Measurements from ENCODE around the gene SMAD2.
A peak's percentile ranks its signal among the peaks of the same experiment; 100 is the strongest.

The SMAD2 gene

DNA sequence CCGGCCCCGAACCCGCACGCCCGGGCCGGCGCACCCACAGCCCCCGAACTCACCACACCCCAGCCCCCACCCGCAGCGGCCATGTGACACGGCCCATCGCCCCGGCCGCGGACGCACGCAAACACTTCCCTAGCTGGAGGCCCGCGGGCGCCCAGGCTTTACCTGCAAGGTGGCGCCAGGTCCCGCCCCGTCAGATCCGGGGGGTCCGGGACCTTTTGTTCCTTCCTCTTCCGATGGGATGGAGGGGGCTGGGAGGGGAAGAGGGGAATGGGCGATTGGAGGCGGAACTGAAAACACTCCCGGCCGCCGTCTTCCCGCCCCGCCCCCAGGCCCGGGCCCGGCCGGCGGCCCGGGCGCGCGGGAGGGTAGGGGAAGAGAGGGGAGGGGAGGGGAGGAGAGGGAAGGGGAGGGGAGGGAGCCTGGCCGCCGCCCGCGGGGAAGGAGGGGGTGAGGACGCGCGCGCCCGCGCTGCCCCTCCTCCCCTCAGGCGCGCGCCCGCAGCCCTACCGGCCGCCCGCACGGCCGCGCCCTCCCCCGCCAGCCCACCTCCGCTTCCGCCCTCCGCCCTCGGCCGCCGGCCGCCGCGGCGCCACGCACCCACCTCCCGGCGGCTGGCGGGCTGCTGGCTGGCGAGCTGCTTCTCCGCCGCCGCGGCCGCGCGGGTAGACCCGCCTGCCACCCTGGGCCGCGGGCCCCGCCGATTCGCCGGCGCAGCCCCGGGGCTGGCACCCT, at the start of gene SMAD2:
Gene SMAD2, minus strand, starts transcription at position 461 of the 732 bp plus-strand sequence. CDS start 33,903 bp downstream, outside the sequence.
- H3K4me1 ChIP-seq (ENCODE audit: control insufficient read depth, insufficient read depth, low read length): peaks cover 41% of the 10 kb centered on the region
- H3K36me3 ChIP-seq (ENCODE audit: control insufficient read depth, insufficient read depth, low read length): no peaks in the 10 kb centered on the region
- peak within 1 kb of the TSS; percentile 97 for H3K27ac ChIP-seq (ENCODE audit: low read depth, low read length)

DNA sequence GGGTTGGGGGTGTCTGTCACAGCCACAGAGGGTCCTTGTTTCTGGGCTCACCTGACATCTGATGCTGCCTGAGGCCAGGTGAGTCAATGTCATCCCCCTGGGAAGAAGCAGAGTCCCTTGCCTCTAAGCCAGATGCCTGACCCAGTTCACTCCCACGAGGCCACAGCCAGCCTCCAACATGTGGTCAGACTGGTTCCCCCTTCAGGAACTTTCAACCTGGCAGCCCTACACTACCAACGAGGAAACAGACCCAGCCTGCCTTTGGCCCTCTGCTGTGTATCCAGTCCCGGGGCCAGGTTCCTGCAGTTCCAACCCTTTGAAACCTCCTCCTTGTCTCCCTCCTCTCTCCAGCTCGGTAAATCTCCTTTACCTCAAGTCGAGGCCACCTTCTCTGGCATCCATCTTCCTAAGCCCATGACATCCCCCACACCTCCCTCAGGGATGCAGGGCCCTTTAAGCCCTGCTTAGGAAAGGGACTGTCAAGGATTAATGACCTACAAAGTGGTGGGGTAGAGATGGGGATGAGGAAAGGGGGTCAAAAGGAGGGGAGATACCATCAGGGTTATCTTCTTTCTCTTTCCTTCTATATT, 49.2 kb upstream of the SMAD2 start:
- Histone ChIP-seq H3K4me1 (ENCODE audit: control insufficient read depth, insufficient read depth, low read length) (peaks cover 25% of the 10 kb centered on the region), H3K27me3 (ENCODE audit: control insufficient read depth, insufficient read depth, low read length) (no peaks in the 10 kb centered on the region), H3K27ac (ENCODE audit: low read depth, low read length) (no peak overlapping the region), H3K36me3 (ENCODE audit: control insufficient read depth, insufficient read depth, low read length) (no peaks in the 10 kb centered on the region), H3K9me3 (ENCODE audit: control insufficient read depth, insufficient read depth, low read depth, low read length) (peaks cover 8% of the 10 kb centered on the region), H3K9ac (ENCODE audit: low read length) (no peak overlapping the region), H3K4me3 (ENCODE audit: low read depth, low read length) (no peak overlapping the region)

More for the DNA sequence above, at the start of gene SMAD2:
- Histone ChIP-seq H3K9me3 (ENCODE audit: control insufficient read depth, insufficient read depth, low read depth, low read length) (no peaks in the 10 kb centered on the region), H3K9ac (ENCODE audit: low read length) (peak within 1 kb of the TSS; percentile 96), H3K27me3 (ENCODE audit: control insufficient read depth, insufficient read depth, low read length) (no peaks in the 10 kb centered on the region), H3K4me3 (ENCODE audit: low read depth, low read length) (peak within 1 kb of the TSS; percentile 84)

DNA sequence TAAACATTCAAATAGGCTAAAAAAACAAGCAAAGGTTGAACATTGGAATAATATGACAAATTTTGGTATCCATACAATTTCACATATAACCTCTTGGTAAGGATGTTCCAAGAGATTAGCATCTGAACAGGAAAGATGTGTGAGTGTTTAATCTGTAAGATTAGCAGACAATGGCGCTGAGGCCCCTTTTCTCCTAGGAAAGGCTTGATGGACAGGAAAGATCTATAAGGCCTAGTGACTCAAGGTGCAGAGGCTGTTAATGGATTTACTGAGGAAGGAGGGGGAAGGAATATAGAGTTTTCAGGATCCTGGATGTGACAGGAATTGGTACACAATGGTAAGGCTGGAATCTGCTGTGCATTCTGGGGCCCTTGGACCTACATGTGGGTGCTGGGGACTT, 48.1 kb upstream of the SMAD2 start:
- Histone ChIP-seq H3K27ac (ENCODE audit: low read depth, low read length) (no peak overlapping the region), H3K27me3 (ENCODE audit: control insufficient read depth, insufficient read depth, low read length) (no peaks in the 10 kb centered on the region), H3K4me3 (ENCODE audit: low read depth, low read length) (no peak overlapping the region), H3K9me3 (ENCODE audit: control insufficient read depth, insufficient read depth, low read depth, low read length) (peaks cover 8% of the 10 kb centered on the region), H3K36me3 (ENCODE audit: control insufficient read depth, insufficient read depth, low read length) (no peaks in the 10 kb centered on the region), H3K9ac (ENCODE audit: low read length) (no peak overlapping the region), H3K4me1 (ENCODE audit: control insufficient read depth, insufficient read depth, low read length) (peaks cover 15% of the 10 kb centered on the region)

DNA sequence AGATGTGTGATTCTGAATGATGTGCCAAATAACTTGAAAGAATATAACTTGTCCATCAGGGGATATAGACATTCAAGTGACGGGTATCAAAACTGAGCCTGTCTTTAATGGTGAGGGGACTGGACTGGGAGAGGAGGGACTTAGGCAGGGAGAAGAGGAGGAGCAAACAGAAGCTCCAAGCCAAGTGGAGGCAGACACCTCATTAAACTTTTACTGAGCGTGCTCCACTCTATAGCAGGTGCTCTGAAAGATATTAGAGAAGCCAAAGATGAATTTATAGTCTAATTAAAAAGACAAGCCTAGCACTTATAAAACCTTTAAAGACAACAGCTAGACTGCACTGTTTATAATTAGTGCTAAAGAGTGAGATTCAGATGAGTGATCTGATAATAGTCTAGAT, 47.7 kb upstream of the SMAD2 start:
- Histone ChIP-seq H3K4me3 (ENCODE audit: low read depth, low read length) (no peak overlapping the region), H3K27me3 (ENCODE audit: control insufficient read depth, insufficient read depth, low read length) (no peaks in the 10 kb centered on the region), H3K9ac (ENCODE audit: low read length) (no peak overlapping the region), H3K27ac (ENCODE audit: low read depth, low read length) (no peak overlapping the region), H3K36me3 (ENCODE audit: control insufficient read depth, insufficient read depth, low read length) (no peaks in the 10 kb centered on the region), H3K4me1 (ENCODE audit: control insufficient read depth, insufficient read depth, low read length) (peaks cover 16% of the 10 kb centered on the region), H3K9me3 (ENCODE audit: control insufficient read depth, insufficient read depth, low read depth, low read length) (peaks cover 8% of the 10 kb centered on the region)

DNA sequence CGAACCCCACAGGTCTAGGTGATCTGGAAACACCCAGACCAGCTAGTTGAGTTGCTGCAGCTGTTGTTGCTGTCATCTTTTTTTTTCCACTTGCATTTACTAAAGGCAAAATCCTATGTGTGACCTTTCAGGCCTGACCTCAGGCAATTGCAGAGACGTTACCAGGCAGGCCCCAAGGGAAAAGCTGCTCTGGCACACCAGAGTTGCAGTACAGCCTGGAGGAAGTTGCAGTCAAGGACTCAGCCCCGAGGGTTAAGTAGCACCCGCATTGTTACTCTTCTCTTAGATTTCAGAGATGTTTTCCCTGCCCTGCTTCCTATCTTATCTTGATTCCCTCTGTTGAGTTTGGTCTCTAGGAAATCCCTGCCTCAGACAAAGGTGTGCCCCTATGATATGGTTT, 45.2 kb upstream of the SMAD2 start:
- H3K27ac ChIP-seq (ENCODE audit: low read depth, low read length): no peak overlapping the region
- H3K27me3 ChIP-seq (ENCODE audit: control insufficient read depth, insufficient read depth, low read length): no peaks in the 10 kb centered on the region
- peaks cover 8% of the 10 kb centered on the region for H3K9me3 ChIP-seq (ENCODE audit: control insufficient read depth, insufficient read depth, low read depth, low read length)
- H3K4me1 ChIP-seq (ENCODE audit: control insufficient read depth, insufficient read depth, low read length): peaks cover 14% of the 10 kb centered on the region
- no peaks in the 10 kb centered on the region for H3K36me3 ChIP-seq (ENCODE audit: control insufficient read depth, insufficient read depth, low read length)
- H3K9ac ChIP-seq (ENCODE audit: low read length): no peak overlapping the region
- H3K4me3 ChIP-seq (ENCODE audit: low read depth, low read length): no peak overlapping the region

DNA sequence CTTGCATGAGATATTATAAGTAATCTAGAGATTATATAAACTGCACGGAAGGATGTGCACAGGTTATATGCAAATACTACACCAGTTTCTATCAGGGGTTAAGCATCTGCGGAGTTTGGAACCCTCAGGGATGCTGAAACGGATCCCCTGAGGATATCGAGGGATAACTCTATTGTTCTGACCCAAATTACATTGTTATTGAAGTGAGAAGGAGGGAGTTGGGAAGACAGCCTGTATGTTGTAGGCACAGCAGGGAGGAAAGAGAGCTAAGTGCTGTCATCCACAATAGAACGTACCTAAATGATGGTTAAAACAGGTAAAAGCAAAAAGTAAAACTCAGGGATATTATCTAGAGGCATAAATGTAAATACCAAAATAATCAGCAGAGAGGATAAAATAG, 44.6 kb upstream of the SMAD2 start:
- no peaks in the 10 kb centered on the region for H3K27me3 ChIP-seq (ENCODE audit: control insufficient read depth, insufficient read depth, low read length)
- H3K9me3 ChIP-seq (ENCODE audit: control insufficient read depth, insufficient read depth, low read depth, low read length): peaks cover 8% of the 10 kb centered on the region
- H3K9ac ChIP-seq (ENCODE audit: low read length): no peak overlapping the region
- H3K27ac ChIP-seq (ENCODE audit: low read depth, low read length): no peak overlapping the region
- no peaks in the 10 kb centered on the region for H3K36me3 ChIP-seq (ENCODE audit: control insufficient read depth, insufficient read depth, low read length)
- peaks cover 14% of the 10 kb centered on the region for H3K4me1 ChIP-seq (ENCODE audit: control insufficient read depth, insufficient read depth, low read length)
- no peak overlapping the region for H3K4me3 ChIP-seq (ENCODE audit: low read depth, low read length)

DNA sequence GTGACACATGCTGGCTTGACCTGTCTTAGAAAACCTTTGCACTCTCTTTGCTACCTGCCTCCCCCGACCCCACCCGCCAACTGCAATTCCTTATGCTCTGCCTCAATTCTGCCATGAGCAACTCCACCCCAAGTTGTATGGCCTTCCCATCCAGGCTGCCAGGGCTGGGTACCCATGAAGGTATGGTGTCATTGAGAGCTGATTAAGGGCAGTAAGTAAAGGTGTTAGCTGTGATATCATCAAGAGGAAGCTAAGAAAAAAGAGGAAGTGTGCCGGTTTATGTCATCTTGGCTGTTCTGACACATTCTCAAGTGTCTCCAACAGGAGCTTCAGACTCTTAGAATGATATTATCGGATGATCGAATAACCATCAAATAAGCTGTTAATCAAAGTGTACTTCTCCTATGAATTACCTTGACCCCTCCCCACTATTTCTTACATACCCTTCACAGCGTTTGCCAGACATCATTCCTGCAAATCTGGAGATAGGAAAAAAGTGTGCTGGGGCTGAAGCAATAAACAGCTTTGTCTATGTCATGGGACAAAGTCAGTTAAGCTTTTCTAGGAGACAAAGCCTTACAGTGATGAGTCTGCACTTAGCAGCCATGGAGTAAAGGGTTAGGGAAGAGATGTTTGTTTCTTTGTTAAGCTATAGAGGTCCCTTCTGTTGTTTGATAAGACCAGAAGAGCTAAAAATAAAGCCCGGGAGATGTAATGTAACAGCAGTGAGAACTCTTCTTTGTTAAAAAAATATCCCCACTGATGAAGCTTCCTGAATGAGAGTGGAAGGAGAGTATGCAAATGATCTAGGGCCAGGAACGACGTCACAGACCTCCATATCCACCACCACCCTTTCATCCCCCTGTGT, 40.4 kb upstream of the SMAD2 start:
- Histone ChIP-seq H3K4me3 (ENCODE audit: low read depth, low read length) (no peak overlapping the region), H3K4me1 (ENCODE audit: control insufficient read depth, insufficient read depth, low read length) (peaks cover 31% of the 10 kb centered on the region), H3K9ac (ENCODE audit: low read length) (no peak overlapping the region), H3K36me3 (ENCODE audit: control insufficient read depth, insufficient read depth, low read length) (no peaks in the 10 kb centered on the region), H3K9me3 (ENCODE audit: control insufficient read depth, insufficient read depth, low read depth, low read length) (peaks cover 16% of the 10 kb centered on the region), H3K27ac (ENCODE audit: low read depth, low read length) (no peak overlapping the region), H3K27me3 (ENCODE audit: control insufficient read depth, insufficient read depth, low read length) (no peaks in the 10 kb centered on the region)

DNA sequence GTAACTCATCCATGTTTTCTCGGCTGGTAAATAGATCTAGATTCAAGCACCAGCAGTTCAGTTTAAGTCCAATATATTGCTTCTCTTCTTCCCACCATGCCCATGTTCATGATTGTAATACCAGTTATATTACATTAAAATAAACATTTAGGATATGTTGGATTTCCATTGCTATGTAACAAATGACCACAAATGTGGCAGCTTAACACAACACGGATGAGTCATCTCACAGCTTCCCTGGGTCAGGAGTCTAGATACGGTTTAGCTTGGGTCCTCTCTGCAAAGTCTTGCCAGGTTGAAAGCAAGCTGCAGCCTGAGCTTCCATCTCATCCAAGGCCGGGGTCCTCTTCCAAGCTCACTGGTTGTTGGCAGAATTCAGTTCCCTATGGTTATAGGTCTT, 39.4 kb upstream of the SMAD2 start:
- peaks cover 16% of the 10 kb centered on the region for H3K9me3 ChIP-seq (ENCODE audit: control insufficient read depth, insufficient read depth, low read depth, low read length)
- no peaks in the 10 kb centered on the region for H3K36me3 ChIP-seq (ENCODE audit: control insufficient read depth, insufficient read depth, low read length)
- H3K4me1 ChIP-seq (ENCODE audit: control insufficient read depth, insufficient read depth, low read length): peaks cover 31% of the 10 kb centered on the region
- no peaks in the 10 kb centered on the region for H3K27me3 ChIP-seq (ENCODE audit: control insufficient read depth, insufficient read depth, low read length)
- H3K9ac ChIP-seq (ENCODE audit: low read length): no peak overlapping the region
- H3K27ac ChIP-seq (ENCODE audit: low read depth, low read length): no peak overlapping the region
- no peak overlapping the region for H3K4me3 ChIP-seq (ENCODE audit: low read depth, low read length)

DNA sequence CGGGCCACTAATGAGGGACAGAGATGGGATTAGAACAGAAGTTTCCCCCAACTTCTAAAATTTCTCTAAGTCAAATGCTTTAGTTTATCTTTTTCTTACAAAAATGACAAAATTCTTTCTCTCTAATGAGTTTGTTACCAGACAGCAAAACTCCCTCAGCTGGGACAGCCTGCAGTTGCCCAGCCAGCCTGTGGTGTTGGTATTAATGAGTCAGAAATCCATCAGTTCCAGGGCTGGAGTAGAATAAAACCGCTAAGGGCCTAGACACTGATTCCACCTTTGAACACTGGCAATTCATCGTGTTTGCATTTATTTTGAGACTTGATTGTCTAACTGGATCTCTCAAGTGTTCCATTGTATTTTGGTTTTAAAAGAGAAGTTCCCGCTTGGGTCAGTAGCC, 38.3 kb upstream of the SMAD2 start:
- H3K27ac ChIP-seq (ENCODE audit: low read depth, low read length): peak overlapping the region; percentile 76; the same call in 1 of the 2 replicates

DNA sequence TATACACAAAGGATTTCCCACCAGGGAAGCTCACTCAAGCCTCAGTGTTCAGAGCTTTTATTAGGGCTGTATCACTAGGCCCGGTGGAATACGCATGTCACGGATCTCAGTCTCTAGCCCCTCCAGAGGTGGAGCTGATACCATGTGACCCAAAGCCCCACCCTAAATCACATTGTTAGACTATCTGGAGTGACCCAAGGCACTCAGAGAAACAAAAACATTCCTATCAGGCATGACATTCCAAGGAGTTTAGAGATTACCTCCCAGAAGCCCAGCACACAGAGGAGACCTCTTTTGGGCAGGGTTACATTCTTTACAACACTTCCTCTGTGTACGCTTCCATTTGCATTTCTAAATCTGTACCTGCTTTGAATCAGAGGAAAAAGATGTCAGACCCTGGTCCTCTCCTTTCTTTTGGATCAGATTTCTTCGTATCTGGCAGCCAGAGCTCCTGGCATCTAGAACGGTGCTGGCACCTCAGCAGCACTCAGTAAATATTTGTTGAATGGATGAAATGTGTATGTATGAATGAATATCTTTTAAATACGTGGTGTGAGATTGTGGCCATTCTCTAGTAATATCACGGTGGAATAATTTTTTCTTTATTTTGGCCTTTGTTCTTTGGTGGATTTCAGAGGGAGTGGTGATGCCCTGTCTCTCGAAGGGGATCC, 37.7 kb upstream of the SMAD2 start:
- H3K27ac ChIP-seq (ENCODE audit: low read depth, low read length): peak overlapping the region; percentile 76
- no peaks in the 10 kb centered on the region for H3K27me3 ChIP-seq (ENCODE audit: control insufficient read depth, insufficient read depth, low read length)
- no peaks in the 10 kb centered on the region for H3K36me3 ChIP-seq (ENCODE audit: control insufficient read depth, insufficient read depth, low read length)
- peak overlapping the region; percentile 22; the same call in 1 of the 2 replicates for H3K4me3 ChIP-seq (ENCODE audit: low read depth, low read length)
- H3K4me1 ChIP-seq (ENCODE audit: control insufficient read depth, insufficient read depth, low read length): peaks cover 27% of the 10 kb centered on the region
- H3K9ac ChIP-seq (ENCODE audit: low read length): peak overlapping the region; percentile 59
- H3K9me3 ChIP-seq (ENCODE audit: control insufficient read depth, insufficient read depth, low read depth, low read length): peaks cover 21% of the 10 kb centered on the region

More for the DNA sequence above, 38.3 kb upstream of the SMAD2 start:
- Histone ChIP-seq H3K4me3 (ENCODE audit: low read depth, low read length) (peak overlapping the region; percentile 22; the same call in 1 of the 2 replicates), H3K9me3 (ENCODE audit: control insufficient read depth, insufficient read depth, low read depth, low read length) (peaks cover 20% of the 10 kb centered on the region), H3K36me3 (ENCODE audit: control insufficient read depth, insufficient read depth, low read length) (no peaks in the 10 kb centered on the region), H3K4me1 (ENCODE audit: control insufficient read depth, insufficient read depth, low read length) (peaks cover 31% of the 10 kb centered on the region), H3K9ac (ENCODE audit: low read length) (no peak overlapping the region), H3K27me3 (ENCODE audit: control insufficient read depth, insufficient read depth, low read length) (no peaks in the 10 kb centered on the region)
